Stimulated activated CD8-positive, alpha-beta memory T cell treated with anti-CD3 and anti-CD28 coated beads, Interleukin-12 subunit alpha, Interleukin-12 subunit beta, amount 100 ng/mL, for 4 hours (primary cell): Measurements from ENCODE around the gene OIP5.
"Not testable (repeated sequence)": the region's sequence is repeated elsewhere in the genome, so short reads cannot be mapped to it uniquely, and the experiment has no call there.

Source experiments
- DNase-seq: peaks from one replicate; pipeline ENCODE4 v3.0.0-alpha.2; 2020; ENCODE audit warnings: low read depth

OIP5 gene

GRCh38 chr15:41301587-41301986 lies 30.8 kb downstream of the OIP5 start:
- no peak for DNase-seq

DNA sequence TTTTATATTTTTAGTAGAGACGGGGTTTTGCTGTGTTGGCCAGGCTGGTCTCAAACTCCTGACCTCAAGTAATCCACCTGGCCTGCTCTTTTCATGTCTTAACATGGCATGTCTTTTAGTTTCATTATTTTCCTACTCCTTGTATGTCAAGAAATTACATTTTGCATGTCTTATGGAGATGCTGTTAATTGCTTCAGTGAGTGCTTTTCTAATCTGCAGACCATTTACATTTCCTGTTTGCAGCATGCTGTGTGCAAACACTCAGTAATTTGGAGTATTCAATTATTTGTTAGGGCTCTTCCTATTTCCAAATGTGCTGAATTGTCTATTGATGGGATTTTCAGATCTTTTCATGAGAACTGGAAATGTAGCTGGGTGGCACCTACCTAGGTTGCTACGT lies 31.3 kb downstream of the OIP5 start:
- not testable (repeated sequence) for DNase-seq

- DNase-seq = no peak
These were observed 39.9 kb downstream of the OIP5 start for GRCh38 chr15:41292521-41292920.

DNA sequence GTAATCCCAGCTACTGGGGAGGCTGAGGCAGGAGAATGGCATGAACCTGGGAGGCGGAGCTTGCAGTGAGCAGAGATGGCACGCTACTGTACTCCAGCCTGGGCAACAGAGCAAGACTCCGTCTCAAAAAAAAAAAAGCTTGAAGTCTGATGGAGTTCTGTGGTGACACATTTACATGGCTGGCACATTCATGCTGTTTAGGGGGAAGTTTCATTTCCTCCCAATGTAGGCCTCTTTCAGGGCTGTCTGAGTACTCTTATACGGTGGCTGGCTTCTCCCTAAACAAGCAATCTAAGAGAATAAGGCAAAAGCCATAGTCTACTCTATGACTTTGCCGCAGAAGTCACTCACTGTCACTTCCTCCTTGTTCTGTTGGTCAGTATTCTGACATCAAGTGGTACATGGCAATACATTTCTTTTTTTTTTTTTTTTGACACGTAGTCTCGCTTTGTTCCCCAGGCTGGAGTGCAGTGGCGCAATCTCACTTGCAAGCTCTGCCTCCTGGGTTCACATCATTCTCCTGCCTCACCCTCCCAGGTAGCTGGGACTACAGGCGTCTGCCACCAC lies 41.2 kb downstream of the OIP5 start:
- no peak for DNase-seq

GRCh38 chr15:41289953-41290352 lies 42.4 kb downstream of the OIP5 start:
- no peak for DNase-seq

DNA sequence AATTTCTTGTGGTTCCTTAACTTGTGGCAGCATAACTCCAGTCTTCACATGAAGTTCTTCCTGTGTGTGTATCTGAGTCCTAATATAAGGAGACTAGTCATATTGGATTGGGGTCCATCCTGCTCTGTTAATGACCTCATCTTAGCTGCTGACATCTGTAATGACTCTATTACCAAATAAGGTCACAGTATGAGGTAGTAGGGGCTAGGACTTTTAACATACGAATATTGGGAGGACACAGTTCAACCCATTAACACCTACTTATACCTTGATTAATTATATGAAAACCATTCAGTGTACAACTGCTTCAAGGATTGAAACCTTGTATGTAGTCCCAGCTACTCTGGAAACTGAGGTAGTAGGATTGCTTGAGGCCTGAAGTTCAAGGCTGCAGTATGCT lies 43.9 kb downstream of the OIP5 start:
- no peak for DNase-seq

DNA sequence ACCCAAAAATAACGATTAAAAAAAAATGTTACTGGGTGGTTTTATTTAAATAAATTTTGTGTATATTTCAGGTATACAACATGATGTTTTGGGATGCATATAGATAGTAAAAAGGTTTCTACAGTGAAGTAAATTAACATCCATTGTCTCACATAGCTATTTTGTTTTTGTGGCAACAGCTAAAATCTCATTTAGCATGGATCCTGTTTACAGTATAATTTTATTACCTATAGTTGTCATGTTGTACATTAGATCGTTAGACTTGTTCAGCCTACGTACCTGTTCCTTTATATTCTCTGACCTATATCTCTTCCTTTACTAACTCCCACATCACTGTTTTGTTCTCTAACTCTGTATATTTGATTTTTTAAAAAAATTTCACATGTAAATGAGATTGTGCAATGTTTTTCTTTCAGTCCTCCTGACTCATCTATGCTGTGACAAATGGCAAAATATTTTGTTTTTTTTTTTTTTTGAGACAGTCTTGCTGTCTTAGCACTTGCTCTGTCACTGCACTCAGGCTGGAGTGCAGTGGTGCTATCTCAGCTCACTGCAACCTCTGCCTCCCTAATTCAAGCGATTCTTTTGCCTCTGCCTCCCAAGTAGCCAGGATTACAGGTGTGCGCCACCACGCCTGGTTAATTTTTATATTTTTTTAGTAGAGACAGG lies 45.6 kb downstream of the OIP5 start:
- DNase-seq = no peak

DNA sequence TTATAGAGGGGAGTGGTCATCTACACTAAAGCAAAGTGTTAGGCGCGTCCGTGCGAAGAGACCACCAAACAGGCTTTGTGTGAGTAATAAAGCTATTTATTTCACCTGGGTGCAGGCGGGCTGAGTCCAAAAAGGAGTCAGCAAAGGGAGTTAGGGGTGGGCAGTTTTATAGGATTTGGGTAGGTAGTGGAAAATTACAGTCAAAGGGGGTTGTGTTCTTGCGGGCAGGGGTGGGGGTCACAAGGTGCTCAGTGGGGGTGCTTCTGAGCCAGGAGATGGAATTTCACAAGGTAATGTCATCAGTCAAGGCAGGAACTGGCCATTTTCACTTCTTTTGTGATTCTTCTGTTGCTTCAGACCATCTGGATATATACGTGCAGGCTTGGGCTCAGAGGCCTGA lies 47.1 kb downstream of the OIP5 start:
- no peak for DNase-seq

DNA sequence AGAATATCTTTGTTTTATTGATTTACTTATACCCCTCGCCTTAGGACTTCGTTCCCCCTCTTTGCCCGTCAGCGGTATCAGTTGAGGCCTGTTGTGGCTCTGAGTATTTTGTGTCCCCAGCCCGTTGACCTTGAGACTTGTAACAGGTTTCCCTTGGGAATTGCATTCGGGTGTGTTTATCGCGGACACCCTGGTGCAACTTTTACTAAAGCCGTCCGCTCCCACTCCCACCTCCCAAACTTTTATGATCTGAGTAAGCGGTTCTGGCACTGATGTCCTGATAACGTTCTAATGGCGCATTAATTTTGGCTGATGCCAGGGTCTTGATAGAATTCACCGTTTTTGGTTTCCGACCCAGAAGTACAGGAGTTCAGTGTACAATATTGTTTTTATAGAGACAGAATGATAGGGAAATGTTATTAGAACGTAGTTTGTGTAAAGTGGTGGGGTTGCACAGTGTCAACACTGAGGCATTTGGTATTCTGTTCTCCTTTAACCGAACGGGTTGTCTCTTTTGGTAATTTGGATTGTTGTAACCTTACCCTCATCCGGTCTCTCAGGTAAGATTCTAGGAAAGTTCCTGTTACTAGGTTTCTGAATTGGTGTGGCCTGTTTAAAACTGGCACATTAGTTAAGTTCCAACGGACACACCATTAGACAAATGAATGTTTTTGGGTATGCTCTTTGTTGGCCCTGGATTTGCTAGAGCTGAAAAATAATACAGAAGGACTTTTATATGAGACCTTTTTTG lies 47.8 kb downstream of the OIP5 start:
- DNase-seq = no peak

DNA sequence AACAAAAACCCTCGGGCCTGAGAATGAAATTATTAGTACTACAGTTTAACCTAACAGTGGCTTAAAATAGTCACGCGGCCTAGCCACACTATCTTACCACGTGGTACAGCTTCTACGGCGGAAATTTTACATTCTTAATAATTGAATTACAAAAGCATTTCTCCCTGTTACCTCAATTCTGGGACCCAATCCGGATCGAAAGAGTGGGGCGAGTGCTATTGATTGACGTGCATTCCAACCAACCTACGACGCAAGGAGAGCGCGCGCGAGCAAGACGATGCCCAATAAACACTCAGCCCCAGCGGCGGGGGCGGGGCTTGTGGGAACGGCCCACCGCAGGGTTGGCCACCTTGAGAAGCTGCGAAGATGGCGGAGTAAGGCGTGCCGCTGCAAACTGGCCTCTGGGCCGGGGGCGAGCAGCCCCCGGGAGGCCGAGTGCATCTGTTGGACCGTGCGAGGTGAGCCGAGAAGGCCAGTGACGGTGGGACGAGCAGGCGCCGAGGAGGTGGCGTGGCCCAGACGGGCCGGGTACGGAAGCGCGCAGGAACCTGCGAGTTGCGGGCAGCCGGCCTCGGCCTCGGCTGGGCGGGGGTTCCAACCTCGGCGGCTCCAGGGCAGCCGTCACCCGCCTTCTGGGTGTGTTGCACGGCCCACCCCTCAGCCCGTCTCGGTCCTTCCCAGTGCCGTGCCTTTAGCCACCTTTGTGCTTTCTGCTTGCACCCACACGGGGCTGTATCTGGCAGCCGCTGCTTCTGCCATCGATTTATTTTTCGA lies 48.6 kb downstream of the OIP5 start:
- peak; percentile 93 for DNase-seq

DNA sequence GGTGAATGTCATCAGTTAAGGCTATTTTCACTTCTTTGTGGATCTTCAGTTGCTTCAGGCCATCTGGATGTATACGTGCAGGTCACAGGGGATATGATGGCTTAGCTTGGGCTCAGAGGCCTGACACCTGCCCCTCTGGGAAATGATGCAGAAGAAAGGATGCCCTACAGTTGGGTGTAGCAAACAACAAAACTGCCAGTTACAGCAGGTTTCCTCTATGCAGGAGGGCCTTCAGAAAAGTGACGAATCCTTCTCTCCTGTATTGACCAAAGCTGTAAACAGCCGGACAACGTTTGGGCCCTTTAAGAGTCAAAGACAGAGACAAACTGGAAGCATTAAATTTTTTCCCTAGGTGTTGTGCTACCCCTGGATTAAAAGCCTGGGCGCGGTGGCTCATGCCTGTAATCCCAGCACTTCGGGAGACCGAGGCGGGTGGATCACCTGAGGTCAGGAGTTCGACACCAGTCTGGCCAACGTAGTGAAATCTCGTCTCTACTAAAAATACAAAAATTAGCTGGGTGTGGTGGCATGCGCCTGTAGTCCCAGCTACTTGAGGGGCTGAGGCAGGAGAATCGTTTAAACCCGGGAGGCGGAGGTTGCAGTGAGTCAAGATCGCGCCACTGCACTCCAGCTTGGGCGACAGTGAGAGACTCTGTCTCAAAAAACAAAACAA lies 49.3 kb downstream of the OIP5 start:
- DNase-seq = not testable (repeated sequence)

GRCh38 chr15:41282436-41282835 lies 50.0 kb downstream of the OIP5 start:
- DNase-seq = not testable (repeated sequence)

GRCh38 chr15:41281236-41281635 lies 51.2 kb downstream of the OIP5 start:
- no peak for DNase-seq

DNA sequence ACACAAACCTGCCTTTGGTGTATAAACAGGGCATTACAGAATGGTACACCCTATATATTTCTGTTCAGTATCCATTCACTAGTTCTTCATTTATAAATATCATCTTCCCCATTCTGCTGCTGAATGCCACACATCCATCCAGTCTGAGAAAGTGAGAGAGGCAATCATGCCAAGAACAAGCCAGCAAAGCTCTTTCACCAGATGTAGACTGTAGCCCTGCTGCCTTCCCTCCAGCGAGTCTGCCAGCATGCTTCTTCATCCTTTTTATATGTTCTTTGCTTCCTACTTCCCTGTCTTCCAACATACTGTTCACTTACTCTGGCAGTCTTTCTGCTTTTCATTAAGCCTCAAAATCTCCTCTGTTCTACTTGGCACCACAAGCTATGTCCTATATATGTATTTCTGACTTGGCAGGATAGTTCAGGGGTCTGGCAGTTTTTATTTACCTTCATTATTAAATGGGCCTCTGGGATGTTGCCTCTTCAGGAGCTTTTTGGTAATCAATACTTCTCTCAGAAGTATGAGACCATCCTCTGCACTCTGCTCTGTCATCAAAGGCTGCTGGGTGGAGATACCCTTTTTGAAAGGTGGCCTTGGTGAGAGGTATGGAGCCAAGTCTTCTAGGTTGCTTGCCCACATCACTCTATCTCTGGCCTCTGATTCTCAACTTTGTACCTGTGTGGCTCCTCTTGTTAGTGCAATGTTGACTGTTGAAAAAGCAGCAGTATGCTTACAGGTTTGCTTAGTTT lies 52.7 kb downstream of the OIP5 start:
- no peak for DNase-seq

DNA sequence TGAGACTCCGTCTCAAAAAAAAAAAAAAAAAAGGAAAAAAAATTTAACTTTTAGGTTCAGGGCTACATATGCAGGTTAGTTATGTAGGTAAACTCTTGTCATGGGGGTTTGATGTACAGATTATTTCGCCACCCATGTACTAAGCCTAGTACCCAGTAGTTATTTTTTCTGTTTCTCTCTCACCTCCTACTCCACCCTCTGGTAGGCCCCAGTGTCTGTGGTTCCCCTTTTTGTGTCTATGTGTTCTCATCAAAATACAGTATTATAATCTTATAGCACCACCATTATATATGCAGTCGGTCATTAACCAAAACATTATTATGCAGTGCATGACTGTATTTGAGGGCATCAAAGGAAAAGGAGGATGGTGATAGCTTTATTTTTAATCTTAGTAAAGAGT lies 54.1 kb downstream of the OIP5 start:
- no peak for DNase-seq

DNA sequence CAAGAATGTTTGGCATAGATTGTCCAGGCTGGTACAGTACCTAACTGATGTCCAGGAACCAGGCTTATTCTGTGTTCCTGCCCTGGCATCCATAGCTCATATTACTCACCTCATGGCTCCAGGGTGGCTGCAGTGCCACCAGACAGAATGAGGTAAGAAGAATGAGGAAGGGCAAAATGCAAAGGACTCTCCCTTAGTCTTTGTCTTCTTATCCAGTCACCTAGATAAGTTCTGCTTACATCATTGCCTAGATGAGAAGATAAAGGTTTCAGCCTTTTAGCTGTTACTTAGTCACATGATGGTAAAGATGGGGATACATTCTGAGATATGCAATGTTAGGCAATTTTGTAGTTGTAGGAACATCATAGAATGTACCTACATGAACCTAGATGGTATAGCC lies 55.6 kb downstream of the OIP5 start:
- no peak for DNase-seq

- no peak for DNase-seq
These were observed 62.5 kb downstream of the OIP5 start for GRCh38 chr15:41269887-41270286.

- no peak for DNase-seq
These were observed 68.5 kb downstream of the OIP5 start for GRCh38 chr15:41263891-41264351.

DNA sequence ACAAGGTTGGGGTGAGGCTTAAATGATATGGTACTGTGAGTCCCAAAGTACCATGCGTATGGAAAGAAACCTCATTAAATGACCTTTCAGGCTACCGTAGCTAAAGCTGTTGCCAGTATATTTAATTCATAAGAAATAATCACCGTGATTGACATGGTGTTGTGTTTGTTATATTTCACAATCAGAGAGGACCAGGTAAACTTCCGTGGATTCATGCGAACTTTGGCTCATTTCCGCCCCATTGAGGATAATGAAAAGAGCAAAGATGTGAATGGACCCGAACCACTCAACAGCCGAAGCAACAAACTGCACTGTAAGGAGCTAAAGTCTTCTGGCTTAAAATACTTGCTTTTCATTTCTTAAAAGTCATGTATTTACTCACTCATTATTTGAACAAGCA lies 69.8 kb downstream of the OIP5 start:
- no peak for DNase-seq

- DNase-seq = not testable (repeated sequence)
These were observed 71.5 kb downstream of the OIP5 start for GRCh38 chr15:41260924-41261323.

- DNase-seq = no peak
These were observed 72.7 kb downstream of the OIP5 start for GRCh38 chr15:41259546-41260189.
